Measurements from ENCODE around the gene SAMD3.
"Not testable (repeated sequence)": the region's sequence is repeated elsewhere in the genome, so short reads cannot be mapped to it uniquely, and the experiment has no call there.

The SAMD3 gene

DNA sequence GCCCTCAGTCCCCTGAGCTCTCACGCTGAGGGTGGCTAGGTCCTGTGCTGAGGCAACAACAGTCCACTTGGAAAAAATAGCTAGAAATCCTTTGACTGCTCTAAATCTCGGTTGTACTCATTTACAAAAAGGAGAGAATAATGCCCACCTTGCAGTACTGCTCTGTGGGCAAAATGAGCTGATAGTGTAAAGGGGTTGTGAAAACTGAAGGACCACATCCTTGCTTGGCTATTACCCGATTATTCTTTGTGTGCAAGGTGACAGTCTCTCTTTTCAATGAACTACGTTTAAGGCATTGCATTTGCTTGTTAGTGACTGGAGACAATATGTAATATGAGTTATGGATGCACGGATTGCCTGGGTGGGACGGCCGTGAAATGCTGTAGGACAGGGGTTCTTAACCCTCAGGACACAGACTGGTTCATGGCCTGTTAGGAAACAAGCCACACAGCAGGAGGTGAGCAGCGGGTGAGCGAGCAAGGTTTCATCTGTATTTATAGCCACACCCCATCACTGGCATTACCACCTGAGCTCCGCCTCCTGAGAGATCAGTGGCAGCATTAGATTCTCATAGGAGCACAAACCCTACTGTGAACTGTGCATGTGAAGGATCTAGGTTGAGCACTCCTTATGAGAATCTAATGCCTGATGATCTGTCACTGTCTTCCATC is 14.6 kb downstream of the SAMD3 start:
- no peak for DNase-seq (ENCODE audit: low spot score)

DNA sequence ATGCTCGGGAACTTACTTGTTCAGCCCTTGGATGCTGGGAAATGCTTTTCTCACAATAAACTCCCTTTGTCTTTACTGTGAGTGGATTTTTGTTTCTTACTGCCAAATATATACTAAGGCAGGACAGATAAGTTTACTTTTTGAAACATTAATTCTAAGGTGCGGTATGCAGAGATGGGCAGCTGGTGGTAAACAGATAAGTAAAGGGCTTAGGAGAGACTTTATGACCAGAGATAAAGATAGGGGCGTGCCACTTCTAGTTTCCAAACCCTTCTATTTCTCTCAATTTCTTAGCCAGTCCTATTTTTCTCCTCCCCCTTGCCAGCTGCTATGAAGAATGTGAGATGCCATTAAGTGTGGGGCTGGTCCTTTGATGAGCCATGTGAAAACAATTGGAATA is 16.3 kb downstream of the SAMD3 start:
- DNase-seq (ENCODE audit: low spot score), result no peak

DNA sequence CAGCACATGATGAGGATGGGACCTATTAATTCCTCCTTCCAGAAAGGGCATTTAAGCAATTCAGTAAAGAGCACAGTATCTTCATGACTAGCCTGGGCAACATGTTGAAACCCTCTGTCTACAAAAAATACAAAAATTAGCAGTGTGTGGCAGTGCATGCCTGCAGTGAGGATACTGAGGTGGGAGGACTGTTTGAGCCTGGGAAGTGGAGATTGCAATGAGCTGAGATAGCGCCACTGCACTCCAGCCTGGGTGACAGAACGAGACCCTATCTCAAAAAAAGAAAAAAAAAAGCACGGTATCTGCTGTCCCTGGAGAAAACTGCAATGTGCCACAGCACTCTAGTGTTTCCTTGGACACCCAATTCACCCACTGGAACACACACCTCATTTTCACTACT is 18.4 kb downstream of the SAMD3 start:
- DNase-seq (ENCODE audit: low spot score), result no peak

DNA sequence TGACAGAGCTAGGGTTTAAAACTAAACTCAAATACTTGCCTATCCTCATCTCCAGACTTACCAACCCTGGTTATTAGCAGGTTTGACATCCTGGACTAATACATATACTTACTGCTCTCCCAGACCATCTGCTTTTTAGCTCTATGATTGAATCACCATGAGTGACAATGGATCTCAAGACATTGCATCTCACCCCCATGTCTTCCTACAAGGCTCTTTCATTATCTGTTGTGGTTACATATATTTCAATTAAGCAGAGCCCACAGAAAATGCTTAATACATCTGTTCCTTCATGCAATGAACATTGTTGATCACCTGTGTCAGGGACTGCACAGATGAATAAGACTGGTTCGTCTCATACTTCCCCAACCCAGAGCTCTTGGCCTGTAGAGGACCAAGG is 19.4 kb downstream of the SAMD3 start:
- DNase-seq (ENCODE audit: low spot score), result no peak

DNA sequence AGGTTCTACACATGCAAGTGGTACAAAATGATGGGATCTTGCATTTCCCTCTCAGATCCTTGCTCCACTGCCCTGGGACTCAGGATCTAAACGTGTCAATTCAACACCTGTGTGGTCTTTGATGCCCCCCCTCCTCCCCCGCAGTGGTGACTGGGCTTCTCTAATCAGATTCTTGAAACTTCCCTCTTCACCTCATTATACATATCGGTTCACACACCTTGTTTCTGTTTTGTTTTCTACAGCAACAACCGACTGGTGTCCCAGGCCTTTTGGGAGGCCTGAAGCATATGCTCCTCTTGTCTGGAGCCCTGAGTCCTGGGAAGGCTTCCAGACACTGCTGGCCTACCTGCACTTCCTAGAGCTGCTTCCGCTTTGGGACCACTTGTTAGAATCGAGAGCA is 20.0 kb downstream of the SAMD3 start:
- no peak for DNase-seq (ENCODE audit: low spot score)

DNA sequence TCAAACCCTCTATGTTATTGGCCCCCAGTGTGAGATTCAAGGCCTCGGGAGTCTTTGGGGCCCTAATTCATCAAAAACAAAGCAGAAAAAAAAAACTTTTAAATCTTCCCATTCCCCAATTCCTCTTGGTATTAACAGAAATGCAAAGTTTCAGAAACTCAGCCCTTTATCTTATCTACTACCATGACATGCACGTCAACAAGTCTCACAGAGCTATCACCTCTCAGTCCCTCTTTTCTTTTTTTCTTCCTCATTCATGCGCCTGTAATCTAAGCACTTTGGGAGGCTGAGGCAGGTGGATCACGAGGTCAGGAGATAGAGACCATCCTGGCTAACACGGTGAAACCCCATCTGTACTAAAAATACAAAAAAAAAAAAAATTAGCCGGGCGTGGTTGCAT is 22.7 kb downstream of the SAMD3 start:
- DNase-seq (ENCODE audit: low spot score), result no peak

DNA sequence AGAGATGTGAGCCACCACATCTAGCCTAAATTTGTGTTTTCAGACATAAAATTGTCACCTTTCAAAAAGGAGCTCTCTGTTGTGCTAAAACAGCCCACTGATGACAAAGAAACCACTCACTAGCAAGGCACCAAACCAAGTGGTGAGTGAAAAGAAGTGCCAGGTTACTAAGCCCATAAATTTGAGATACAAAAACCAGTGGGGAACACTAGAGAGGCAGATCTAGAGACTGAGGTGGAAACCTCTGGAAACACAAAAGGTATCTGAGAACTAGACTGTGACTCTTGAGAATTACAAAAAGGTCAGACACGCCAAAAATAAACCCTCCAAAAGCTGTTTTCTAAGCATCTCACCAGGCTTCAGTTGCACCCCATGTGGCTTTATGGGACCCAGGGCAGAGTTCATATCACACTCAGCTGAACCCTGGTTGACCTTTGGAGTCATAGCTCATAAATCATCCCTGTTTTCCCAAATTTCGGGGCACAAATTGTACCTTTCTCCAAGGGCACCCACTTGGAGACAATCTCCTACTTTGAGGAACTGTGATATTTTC is 24.2 kb downstream of the SAMD3 start:
- no peak for DNase-seq (ENCODE audit: low spot score)

DNA sequence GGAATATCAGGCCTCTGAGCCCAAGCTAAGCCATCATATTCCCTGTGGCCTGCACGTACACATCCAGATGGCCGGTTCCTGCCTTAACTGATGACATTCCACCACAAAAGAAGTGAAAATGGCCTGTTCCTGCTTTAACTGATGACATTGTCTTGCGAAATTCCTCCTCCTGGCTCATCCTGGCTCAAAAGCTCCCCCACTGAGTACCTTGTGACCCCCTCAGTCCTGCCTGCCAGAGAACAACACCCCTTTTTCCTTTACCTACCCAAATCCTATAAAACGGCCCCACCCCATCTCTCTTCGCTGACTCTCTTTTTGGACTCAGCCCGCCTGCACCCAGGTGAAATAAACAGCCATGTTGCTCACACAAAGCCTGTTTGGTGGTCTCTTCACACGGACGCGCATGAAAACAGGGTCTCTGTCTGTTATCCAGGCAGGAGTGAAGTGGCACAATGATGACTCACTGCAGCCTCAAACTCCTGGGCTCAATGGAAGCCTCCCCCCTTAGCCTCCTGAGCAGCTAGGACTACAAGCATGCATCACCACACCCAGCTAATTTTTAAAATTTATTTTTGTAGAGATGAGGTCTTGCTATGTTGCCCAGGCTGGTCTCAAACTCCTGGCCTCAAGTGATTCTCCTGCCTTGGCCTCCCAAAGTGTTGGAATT is 24.8 kb downstream of the SAMD3 start:
- DNase-seq (ENCODE audit: low spot score), result not testable (repeated sequence)

DNA sequence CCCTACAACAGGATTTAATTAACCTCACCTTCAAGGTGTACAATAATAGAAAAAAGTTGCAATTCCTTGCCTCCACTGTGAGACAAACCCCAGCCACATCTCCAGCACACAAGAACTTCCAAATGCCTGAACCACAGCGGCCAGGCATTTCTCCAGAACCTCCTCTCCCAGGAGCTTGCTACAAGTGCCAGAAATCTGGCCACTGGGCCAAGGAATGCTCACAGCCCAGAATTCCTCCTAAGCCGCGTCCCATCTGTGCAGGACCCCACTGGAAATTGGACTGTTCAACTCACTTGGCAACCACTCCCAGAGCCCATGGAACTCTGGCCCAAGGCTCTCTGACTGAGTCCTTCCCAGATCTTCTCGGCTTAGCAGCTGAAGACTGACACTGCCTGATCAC is 28.3 kb downstream of the SAMD3 start:
- DNase-seq (ENCODE audit: low spot score), result not testable (repeated sequence)

DNA sequence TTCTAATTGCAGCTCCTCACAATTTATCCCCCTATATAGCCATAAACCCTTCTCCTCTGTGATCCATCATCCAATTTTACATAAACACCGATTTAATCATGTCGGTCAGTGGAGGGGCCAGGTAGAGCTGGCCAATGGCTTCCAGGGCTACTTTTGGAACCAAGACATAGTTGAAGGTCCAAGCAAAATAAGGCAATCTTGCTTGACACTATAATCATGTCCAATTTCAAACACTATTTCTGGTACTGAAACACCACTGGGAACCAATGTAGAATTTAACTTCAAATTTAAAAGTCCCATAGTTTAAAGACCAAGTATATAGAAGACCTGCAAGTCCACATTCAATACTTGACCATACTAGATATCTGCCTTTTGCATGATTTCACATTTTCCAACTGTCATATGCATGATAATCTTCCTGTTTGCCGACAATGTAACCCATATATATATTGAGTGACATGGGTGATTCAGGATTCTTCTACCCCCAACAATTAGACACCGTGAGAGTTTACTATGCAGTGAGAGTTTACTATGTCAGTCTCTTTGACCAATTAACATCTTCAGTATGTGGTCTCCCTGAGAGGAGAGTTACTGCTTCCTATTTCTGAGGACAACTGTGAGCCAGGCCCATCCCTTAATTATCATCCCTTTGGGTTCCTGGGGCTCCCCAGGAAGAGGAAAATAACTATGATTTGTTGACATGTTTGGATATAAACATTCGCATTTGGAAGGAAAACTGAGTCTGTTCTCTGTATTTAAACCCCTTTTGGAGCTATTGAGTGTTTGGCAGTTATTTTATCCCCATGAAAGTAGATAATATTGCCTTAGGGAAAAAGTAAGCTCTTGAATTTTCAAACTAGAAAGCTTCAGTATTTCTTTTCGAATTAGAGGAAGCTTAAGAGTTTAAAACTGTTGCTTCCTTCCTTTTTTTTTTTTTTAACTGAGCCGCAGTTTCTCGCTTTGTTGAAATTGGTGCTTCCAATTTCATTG is 31.8 kb downstream of the SAMD3 start:
- DNase-seq (ENCODE audit: low spot score), result no peak

DNA sequence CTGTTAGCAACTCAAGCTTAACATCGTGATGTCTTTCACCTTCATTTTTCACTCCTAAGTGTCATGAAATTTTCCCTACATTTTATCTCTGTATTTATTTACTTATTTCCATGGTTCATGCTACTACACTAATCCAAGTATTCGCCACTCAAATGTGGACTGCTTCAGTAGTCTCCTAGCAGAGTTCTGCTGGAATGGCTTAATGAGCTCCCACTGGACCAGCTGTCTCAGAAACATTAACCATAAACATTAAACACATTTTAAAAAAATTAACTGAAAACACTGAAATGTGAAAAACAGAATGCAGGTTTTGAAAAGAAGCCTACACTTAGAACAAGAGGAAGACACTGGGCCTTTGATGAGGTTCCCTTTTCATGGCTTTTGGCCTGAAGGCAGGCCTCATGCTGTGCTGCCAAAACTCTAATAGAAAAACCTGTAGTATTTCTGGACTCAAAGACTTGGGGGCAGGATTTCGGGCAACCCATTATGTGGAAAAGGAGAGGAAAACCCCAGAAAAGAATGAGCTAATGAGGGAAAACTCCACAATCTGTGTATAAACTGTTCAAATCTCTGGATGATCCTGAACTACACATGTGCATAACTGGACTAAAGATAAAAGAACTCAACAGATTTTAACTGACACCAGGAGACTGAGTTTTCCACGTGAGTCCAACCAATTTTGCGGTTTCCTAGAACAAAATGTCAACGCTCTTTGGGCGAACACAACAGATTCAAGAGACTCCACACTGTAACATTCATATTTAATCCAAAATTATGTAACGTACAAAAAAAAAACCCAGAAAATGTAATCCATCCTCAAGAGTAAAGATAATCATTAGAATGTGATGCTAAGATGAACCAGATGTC is 33.0 kb downstream of the SAMD3 start:
- no peak for DNase-seq (ENCODE audit: low spot score)

DNA sequence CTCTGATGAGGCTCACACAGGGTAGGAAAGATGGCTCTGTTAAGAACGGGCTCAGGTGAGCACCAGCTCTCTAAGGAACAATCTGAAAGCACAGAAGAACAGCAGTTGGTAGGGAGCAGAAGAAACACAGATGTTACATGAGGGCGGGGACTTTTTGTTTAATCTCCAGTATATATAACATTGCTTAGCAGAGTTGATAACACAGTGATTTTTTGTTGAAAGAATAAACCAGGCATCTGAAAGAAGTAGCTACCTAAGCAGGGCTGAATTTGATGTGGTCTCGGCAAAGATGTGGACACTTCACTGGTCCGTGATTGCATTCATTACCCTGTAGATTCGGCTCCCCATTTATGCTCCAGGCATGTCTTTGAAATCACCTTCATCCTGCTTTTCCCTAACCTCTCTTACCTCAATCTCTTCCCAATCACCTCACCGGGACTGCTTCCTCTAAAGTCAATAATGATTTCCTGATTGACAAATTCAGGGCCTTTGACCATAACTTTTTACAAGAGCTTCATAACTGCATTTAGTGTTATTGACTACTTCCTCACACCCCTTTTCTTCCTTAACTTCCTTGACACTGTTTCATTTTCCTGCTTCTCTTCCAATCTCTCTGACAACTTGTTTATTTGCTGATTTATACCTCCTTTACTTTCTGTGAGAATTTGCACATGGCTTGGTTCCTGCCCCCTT is 34.4 kb downstream of the SAMD3 start:
- no peak for DNase-seq (ENCODE audit: low spot score)

DNA sequence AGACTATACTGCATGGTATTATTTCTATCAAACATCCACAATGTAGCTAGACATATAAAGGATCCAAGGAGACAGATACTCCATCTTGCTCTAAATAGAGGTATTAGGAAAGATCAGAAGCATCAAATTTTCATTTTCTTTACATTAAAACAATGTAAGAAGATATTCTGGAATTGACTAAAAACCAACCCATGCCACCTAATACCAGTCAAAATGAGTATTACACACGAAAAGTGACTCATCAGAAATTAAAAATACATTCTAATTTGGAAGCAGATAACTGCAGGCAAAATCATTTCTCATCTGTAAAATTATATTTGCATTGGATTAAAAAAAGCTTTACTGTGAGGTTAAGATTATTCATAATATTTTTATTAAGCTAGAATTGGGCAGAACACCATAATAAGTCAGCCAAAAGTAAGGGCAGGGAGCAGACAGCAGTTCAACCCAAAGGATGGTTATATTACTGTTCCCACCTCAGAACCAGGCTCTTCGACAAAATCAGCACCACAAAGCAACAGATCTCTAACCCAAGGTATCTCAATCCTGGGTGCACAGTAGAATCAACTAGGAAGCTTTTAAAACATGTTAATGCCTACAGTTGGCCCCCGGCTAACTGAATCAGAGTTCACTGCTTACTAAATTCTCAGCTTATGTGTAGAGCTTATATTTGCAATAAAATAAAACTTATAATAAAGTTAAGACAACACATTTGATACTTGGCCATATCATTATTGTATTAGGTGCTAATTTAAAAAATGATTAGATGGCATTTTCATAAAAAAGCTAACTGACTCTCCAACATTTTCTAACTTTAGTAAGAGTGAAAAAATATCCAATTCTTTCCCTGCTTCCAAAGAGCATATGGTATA is 35.2 kb downstream of the SAMD3 start:
- DNase-seq (ENCODE audit: low spot score), result no peak

DNA sequence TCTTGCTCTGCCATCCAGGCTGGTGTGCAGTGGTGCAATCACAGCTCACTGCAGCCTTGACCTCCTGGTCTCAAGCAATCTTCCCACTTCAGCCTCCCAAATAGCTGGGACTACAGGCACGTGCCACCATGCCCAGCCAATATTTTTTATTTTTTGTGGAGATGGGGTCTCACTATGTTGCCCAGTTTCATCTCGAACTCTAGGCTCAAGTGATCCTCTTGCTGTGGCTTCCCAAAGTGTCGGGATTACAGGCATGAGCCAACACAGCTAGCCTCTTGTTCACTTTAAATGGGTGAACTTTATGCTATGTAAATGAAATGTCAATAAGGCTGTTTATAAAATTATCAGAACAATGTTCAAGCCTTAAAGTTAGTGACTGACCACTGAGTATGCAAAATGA is 37.1 kb downstream of the SAMD3 start:
- DNase-seq (ENCODE audit: low spot score), result no peak

DNA sequence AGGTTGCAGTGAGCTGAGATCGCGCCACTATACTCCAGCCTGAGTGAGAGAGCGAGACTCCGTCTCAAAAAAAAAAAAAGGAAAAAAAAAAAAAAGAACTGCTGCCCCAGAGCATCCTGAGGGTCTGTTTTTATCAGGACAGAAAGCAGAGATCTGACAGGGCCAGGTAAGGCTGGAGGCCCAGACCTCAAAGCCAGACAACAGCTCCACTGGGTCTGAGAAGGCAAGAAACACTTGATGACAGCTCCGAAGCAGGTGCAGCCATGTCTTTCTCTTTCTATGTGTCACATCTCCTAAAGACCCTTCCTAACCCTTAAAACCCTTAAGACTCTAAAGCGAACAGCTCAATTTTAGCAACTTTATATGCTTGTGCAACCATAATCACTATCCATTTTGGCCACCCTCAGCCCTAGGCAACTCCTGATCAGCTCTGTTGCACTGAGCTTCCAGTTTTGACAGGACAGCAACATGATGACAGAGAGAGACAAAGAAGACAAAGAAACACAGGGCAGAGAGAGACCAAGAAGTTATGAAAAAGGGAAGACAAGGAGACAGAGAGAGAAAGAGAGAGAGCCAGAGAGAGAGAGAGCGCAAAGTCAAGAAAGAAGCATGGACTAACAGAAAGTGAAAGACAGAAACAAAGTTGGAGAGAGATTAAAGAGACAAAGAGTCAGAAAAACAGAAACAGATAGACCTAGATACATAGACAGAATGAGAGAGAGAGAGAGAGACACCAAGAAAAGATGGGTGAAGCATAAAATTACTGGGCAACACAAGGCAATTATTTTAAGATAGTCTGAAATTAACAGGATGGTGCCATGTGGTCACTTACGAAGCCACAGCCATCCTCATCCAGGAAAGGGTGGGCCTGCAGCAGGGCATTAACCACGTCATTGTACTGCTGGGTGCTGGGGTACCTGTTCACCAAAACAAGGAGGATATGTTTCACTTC is 39.2 kb downstream of the SAMD3 start:
- DNase-seq (ENCODE audit: low spot score), result no peak

DNA sequence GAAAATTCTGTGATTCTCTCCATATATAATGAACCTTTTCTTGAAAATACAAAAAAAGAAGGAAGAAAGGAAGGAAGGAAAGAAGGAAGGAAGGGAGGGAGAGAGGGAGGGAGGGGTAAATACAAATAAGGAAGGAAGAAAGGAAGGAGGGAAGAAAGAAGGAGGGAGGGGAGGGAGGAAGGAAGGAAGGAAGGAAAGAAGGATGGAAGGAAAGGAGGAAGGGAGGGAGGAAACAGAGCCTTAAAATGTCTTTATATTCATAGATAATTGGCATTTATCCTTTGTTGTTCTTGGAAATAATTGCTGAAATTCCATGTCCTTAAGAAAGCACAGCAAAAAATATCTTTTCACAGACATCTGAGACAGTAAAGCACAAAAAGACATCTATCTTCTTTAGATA is 40.3 kb downstream of the SAMD3 start:
- no peak for DNase-seq (ENCODE audit: low spot score)

DNA sequence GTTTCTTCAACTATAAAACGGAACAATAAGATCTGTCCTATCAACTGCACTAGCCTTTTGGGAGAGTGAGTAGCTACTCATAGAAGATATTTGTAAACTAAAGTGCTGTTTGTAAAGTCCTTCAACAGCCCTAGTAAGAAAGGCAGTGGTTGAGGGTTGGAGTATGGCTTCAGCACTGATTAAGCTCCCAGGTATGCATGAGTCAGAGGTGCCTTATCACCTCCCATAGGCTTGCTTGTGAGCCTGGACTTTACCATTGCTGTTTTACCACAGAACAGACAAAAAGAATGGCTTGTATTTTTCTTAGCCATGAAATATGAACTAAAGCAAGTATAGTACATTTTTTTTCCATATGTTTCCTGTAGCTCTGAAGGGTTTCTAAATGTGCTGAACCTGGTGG is 44.1 kb downstream of the SAMD3 start:
- peak; percentile 78 for DNase-seq (ENCODE audit: low spot score)

DNA sequence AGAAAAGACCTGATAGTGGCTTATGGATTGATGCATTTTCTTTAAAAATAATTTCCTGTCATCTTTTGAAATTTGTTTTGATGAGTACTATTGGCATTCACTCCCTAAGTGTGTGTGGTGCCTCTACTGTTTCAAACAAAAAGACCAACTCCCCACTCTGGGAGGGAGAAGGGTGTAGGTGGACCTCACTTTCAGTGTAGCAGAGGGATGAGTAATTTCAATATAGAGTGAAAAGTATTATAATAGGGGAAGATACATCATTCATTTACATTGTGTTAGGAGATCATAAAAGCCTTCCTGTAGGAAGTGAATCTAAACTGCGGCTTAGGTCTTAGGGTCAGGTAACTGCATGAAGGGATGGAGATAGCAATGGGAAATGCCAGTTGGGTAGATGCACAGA is 46.4 kb downstream of the SAMD3 start:
- no peak for DNase-seq (ENCODE audit: low spot score)

Measured in GM03348 (cell line).